ENCODE results near the gene SNX32. TPM values are rescaled to one million over a fixed set of nuclear protein-coding genes. Genes with fewer than 3 reads are reported as not detected.

The SNX32 gene
- total RNA-seq, 3 donors from 2014 or later (not counting 1 experiment from before 2014, with no cell fraction given) = 0.31 to 2.0 (median 0.54) TPM

DNA sequence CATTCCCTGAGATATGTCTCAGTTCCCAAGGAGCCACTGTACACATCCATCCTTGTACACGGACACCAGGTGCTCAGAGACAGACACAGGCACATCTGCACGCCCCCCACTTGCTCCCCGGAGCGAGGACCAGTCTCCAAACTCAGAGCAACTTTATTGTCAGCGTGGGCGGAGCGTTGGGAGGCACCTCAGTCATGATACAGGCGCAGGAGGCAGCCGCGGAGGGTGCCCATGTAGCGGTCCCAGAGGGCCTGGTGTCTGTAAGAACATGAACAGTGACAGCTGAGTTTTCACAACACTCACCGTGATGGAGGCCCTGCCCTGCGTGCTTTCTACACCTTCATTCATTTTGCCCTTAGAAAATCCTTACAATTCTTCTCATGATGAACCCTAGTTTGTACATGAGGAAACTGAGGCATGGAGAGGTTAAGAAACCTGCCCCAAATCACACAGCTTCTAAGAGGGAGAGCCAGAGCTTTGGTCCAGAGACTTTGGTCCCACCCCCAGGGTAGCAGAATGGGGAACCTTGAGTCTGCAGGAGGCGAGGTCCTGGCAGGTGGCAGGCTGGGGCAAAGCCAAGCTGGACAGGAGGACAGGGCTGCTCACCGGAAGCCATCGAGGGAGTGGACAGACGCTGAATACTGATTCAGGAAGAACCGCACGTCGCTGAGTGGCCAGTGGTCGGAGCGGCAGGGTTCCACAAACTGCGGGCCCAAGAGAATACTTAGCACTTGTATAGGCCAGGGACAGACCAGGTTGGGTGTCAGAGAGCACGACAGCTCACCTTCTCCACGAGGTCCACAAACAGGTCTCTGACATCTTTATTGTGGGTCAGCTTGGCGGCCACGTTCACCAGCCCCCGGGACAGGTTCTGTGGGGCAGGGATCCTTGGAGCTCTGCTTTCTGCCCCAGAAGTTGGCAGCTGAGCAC is 50.3 kb downstream of the SNX32 start:
- Histone ChIP-seq H3K4me1 (ENCODE audit: control insufficient read depth, insufficient read depth, low read length) (peaks cover 76% of the 10 kb centered on the region), H3K27me3 (ENCODE audit: control insufficient read depth, insufficient read depth, low read length) (no peaks in the 10 kb centered on the region), H3K9me3 (ENCODE audit: control insufficient read depth, insufficient read depth, low read length) (no peaks in the 10 kb centered on the region), H3K4me3 (ENCODE audit: low read length) (no peak overlapping the region), H3K36me3 (ENCODE audit: control insufficient read depth, insufficient read depth, low read length) (peaks cover 34% of the 10 kb centered on the region), H3K27ac (ENCODE audit: low read length) (no peak overlapping the region)
- Mint-ChIP-seq H3K4me3 (peak overlapping the region; percentile 59), H3K9me3 (no peaks in the 10 kb centered on the region), H3K27ac (peak overlapping the region; percentile 83 to 84), H3K4me1 (peaks cover 55 to 79% of the 10 kb centered on the region in 2 donors), H3K27me3 (ENCODE audit: low read depth in 2 of 2) (no peaks in the 10 kb centered on the region), H3K36me3 (no peaks in the 10 kb centered on the region)
- TF ChIP-seq, protein P1, sequence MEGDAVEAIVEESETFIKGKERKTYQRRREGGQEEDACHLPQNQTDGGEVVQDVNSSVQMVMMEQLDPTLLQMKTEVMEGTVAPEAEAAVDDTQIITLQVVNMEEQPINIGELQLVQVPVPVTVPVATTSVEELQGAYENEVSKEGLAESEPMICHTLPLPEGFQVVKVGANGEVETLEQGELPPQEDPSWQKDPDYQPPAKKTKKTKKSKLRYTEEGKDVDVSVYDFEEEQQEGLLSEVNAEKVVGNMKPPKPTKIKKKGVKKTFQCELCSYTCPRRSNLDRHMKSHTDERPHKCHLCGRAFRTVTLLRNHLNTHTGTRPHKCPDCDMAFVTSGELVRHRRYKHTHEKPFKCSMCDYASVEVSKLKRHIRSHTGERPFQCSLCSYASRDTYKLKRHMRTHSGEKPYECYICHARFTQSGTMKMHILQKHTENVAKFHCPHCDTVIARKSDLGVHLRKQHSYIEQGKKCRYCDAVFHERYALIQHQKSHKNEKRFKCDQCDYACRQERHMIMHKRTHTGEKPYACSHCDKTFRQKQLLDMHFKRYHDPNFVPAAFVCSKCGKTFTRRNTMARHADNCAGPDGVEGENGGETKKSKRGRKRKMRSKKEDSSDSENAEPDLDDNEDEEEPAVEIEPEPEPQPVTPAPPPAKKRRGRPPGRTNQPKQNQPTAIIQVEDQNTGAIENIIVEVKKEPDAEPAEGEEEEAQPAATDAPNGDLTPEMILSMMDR (IDR thresholded peaks at IDR 0.05) = no peak
- 84% methylated on average over 28 of the region's 28 CpGs for whole genome bisulfite sequencing (ENCODE audit: insufficient coverage)
- intact Hi-C loops (cut with micrococcal nuclease) = loop anchor here (1.0 kb wide), 1 partner anchor 105 kb away; no protein-coding TSS in a partner anchor
- DNase-seq (no peak), ATAC-seq (no peak)

DNA sequence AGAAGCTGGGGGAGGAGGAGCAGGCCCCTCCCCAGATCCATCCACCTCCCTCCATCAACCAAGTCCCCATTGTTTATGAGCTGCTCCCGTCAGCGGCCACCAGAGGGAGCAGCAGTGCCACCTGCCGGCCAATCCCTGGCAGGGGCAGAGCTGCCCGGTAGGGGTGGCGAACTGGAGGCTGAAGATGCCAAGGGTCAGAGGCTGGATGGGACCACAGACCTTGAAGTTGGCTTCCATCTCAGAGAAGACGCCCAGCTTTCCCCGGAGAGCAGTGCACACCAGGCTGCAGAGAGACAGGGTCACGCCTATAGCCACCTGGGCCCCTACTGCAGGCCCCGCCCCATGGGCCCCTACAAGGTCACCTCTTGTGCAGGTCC is 50.9 kb downstream of the SNX32 start:
- Mint-ChIP-seq H3K27ac (peak overlapping the region; percentile 83 to 84), H3K36me3 (no peaks in the 10 kb centered on the region), H3K4me3 (peak overlapping the region; percentile 59), H3K4me1 (peaks cover 57 to 79% of the 10 kb centered on the region in 2 donors), H3K27me3 (ENCODE audit: low read depth in 2 of 2) (no peaks in the 10 kb centered on the region), H3K9me3 (no peaks in the 10 kb centered on the region)
- H3K4me3 ChIP-seq (ENCODE audit: low read length) = no peak overlapping the region
- peak; percentile 48 to 63 (median 56) for ATAC-seq
- H3K27me3 ChIP-seq (ENCODE audit: control insufficient read depth, insufficient read depth, low read length) = no peaks in the 10 kb centered on the region
- 23% methylated on average over 9 of the region's 9 CpGs for WGBS (ENCODE audit: insufficient coverage)
- peak overlapping the region; percentile 20 for H3K27ac ChIP-seq (ENCODE audit: low read length)
- H3K4me1 ChIP-seq (ENCODE audit: control insufficient read depth, insufficient read depth, low read length) = peaks cover 76% of the 10 kb centered on the region
- no peaks in the 10 kb centered on the region for H3K9me3 ChIP-seq (ENCODE audit: control insufficient read depth, insufficient read depth, low read length)
- DNase-seq = peak; percentile 82 to 92
- intact Hi-C loops (cut with micrococcal nuclease) = loop anchor here (1.0 kb wide), 1 partner anchor 105 kb away; no protein-coding TSS in a partner anchor
- peaks cover 34% of the 10 kb centered on the region for H3K36me3 ChIP-seq (ENCODE audit: control insufficient read depth, insufficient read depth, low read length)
- TF ChIP-seq, protein P1 (IDR thresholded peaks at IDR 0.05) = peak; percentile 99

DNA sequence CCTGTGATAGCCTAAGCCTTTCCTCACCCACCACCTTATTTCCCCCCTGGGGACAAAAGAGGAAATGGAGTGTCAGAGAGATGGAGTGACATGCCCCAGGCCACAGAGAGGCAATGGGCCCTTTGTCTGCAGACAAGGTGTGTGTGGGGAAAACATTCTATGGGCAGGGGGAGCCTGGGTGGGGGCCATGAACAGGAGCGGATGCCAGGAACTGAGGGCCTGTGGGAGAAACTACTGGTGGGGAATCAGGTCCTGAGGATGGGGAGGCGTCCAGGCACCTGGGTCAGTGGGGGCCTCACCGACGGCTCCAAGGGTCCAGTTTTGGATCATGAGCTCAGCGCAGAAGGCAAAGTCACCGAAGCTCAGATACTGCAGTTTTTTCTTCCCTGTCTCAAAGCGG is 51.5 kb downstream of the SNX32 start:
- no peaks in the 10 kb centered on the region for H3K9me3 Mint-ChIP-seq
- peak overlapping the region; percentile 83 to 84 for H3K27ac Mint-ChIP-seq
- no peak overlapping the region for H3K4me3 Mint-ChIP-seq
- H3K4me3 ChIP-seq (ENCODE audit: low read length) = no peak overlapping the region
- TF ChIP-seq, protein P1 (IDR thresholded peaks at IDR 0.05) = no peak
- H3K27me3 Mint-ChIP-seq (ENCODE audit: low read depth in 2 of 2) = no peaks in the 10 kb centered on the region
- no peaks in the 10 kb centered on the region for H3K9me3 ChIP-seq (ENCODE audit: control insufficient read depth, insufficient read depth, low read length)
- DNase-seq = no peak
- peaks cover 62 to 79% of the 10 kb centered on the region in 2 donors for H3K4me1 Mint-ChIP-seq
- H3K36me3 Mint-ChIP-seq = no peaks in the 10 kb centered on the region
- H3K36me3 ChIP-seq (ENCODE audit: control insufficient read depth, insufficient read depth, low read length) = peaks cover 34% of the 10 kb centered on the region
- no peaks in the 10 kb centered on the region for H3K27me3 ChIP-seq (ENCODE audit: control insufficient read depth, insufficient read depth, low read length)
- peaks cover 76% of the 10 kb centered on the region for H3K4me1 ChIP-seq (ENCODE audit: control insufficient read depth, insufficient read depth, low read length)
- ATAC-seq = no peak
- intact Hi-C loops (cut with micrococcal nuclease) = no loop called here
- WGBS (ENCODE audit: insufficient coverage) = 98% methylated on average over 7 of the region's 7 CpGs
- peak overlapping the region; percentile 20 for H3K27ac ChIP-seq (ENCODE audit: low read length)

All from natural killer cell (primary cell).